NCI-H2171 (cell line): ENCODE results near the gene NMNAT2.

Experiments
- DNase-seq: peaks from one replicate; lab custom pipeline; 2025; lab: John Stamatoyannopoulos, UW

NMNAT2 gene

GRCh38 chr1:183365676-183366075, 52.5 kb downstream of the NMNAT2 start:
- peak; percentile 96 for DNase-seq

- no peak for DNase-seq
Observed at GRCh38 chr1:183365093-183365492, 53.1 kb downstream of the NMNAT2 start.

GRCh38 chr1:183363972-183364371, 54.2 kb downstream of the NMNAT2 start:
- DNase-seq, result no peak

GRCh38 chr1:183361081-183361480, 57.1 kb downstream of the NMNAT2 start:
- DNase-seq, result no peak

GRCh38 chr1:183360473-183360872, 57.7 kb downstream of the NMNAT2 start:
- DNase-seq, result no peak

- no peak for DNase-seq
Observed at GRCh38 chr1:183356534-183357182, 61.5 kb downstream of the NMNAT2 start.

- DNase-seq, result no peak
Observed at GRCh38 chr1:183355797-183356196, 62.4 kb downstream of the NMNAT2 start.

GRCh38 chr1:183355181-183355580, 63.0 kb downstream of the NMNAT2 start:
- DNase-seq, result no peak

- no peak for DNase-seq
Observed at GRCh38 chr1:183353597-183353996, 64.6 kb downstream of the NMNAT2 start.

GRCh38 chr1:183349201-183349711, 68.9 kb downstream of the NMNAT2 start:
- DNase-seq, result no peak

GRCh38 chr1:183346276-183346732, 71.9 kb downstream of the NMNAT2 start:
- DNase-seq, result no peak

GRCh38 chr1:183339556-183340167, 78.5 kb downstream of the NMNAT2 start:
- no peak for DNase-seq

GRCh38 chr1:183331091-183331742, 87.0 kb downstream of the NMNAT2 start:
- peak; percentile 77 for DNase-seq

- peak; percentile 7 for DNase-seq
Observed at GRCh38 chr1:183330335-183330734, 87.8 kb downstream of the NMNAT2 start.

GRCh38 chr1:183328371-183328770, 89.8 kb downstream of the NMNAT2 start:
- no peak for DNase-seq

GRCh38 chr1:183327434-183328290, 90.5 kb downstream of the NMNAT2 start:
- DNase-seq, result no peak

GRCh38 chr1:183323849-183324683, 94.1 kb downstream of the NMNAT2 start:
- DNase-seq, result no peak

- DNase-seq, result no peak
Observed at GRCh38 chr1:183319606-183320005, 98.6 kb downstream of the NMNAT2 start.

GRCh38 chr1:183319051-183319450, 99.1 kb downstream of the NMNAT2 start:
- no peak for DNase-seq

GRCh38 chr1:183318433-183318832, 99.7 kb downstream of the NMNAT2 start:
- DNase-seq, result no peak
